GM21360 (cell line): Measurements from ENCODE around the gene HINFP.
"Not testable (repeated sequence)": the region's sequence is repeated elsewhere in the genome, so short reads cannot be mapped to it uniquely, and the experiment has no call there.

Source experiments
- ATAC-seq: cut with Tn5 transposase; IDR thresholded peaks from one replicate; pipeline ENCODE4 v1.9.1; 2021; ENCODE audit warnings: mild to moderate bottlenecking, moderate library complexity; ENCODE audit not compliant: unreplicated experiment

The HINFP gene

GRCh38 chr11:119117004-119117706 is 4.2 kb upstream of the HINFP start:
- no peak for ATAC-seq

- ATAC-seq, result no peak
These were observed 3.2 kb upstream of the HINFP start for GRCh38 chr11:119118227-119118626.

GRCh38 chr11:119118946-119119345 is 2.4 kb upstream of the HINFP start:
- ATAC-seq, result no peak

- ATAC-seq, result no peak
These were observed 757 bp upstream of the HINFP start for GRCh38 chr11:119120639-119121007.

GRCh38 chr11:119121811-119122124 is 388 bp downstream of the HINFP start:
- no peak for ATAC-seq

GRCh38 chr11:119125821-119126220 is 4.4 kb downstream of the HINFP start:
- no peak for ATAC-seq

GRCh38 chr11:119126675-119127268 is 5.4 kb downstream of the HINFP start:
- no peak for ATAC-seq

GRCh38 chr11:119130662-119131061 is 9.3 kb downstream of the HINFP start:
- no peak for ATAC-seq

GRCh38 chr11:119134389-119134978 is 13.1 kb downstream of the HINFP start:
- no peak for ATAC-seq

- ATAC-seq, result not testable (repeated sequence)
These were observed 17.9 kb downstream of the HINFP start for GRCh38 chr11:119139276-119139675.

GRCh38 chr11:119144825-119145486 is 23.6 kb downstream of the HINFP start:
- ATAC-seq, result no peak

GRCh38 chr11:119145551-119145950 is 24.2 kb downstream of the HINFP start:
- ATAC-seq, result no peak

- no peak for ATAC-seq
These were observed 26.4 kb downstream of the HINFP start for GRCh38 chr11:119147604-119148333.

- no peak for ATAC-seq
These were observed 27.3 kb downstream of the HINFP start for GRCh38 chr11:119148720-119149017.

GRCh38 chr11:119149018-119149785 is 27.8 kb downstream of the HINFP start, which contains the start of gene ABCG4:
TSS of gene ABCG4 (plus strand) at chr11:119149052. CDS start at chr11:119149966, 914 bp downstream.
- ATAC-seq, result no peak

GRCh38 chr11:119149786-119150275 is 28.5 kb downstream of the HINFP start:
- ATAC-seq, result no peak

- no peak for ATAC-seq
These were observed 30.7 kb downstream of the HINFP start for GRCh38 chr11:119152043-119152442.

GRCh38 chr11:119152604-119153003 is 31.2 kb downstream of the HINFP start:
- no peak for ATAC-seq

- no peak for ATAC-seq
These were observed 31.9 kb downstream of the HINFP start for GRCh38 chr11:119153049-119153818.

GRCh38 chr11:119154178-119154577 is 32.8 kb downstream of the HINFP start:
- ATAC-seq, result no peak
